Measurements from ENCODE around the gene GRIN3A.

- TF ChIP-seq CTCF (IDR thresholded peaks at IDR 0.05) (no peak), POLR2AphosphoS5 (IDR thresholded peaks at IDR 0.05) (no peak), EP300 (IDR thresholded peaks at IDR 0.05) (no peak)
These were observed 175.5 kb downstream of the GRIN3A start for GRCh38 chr9:101562966-101563365.
